Measurements from ENCODE around the gene IGF2BP1.
"Not testable (repeated sequence)": the region's sequence is repeated elsewhere in the genome, so short reads cannot be mapped to it uniquely, and the experiment has no call there.

Gene IGF2BP1

GRCh38 chr17:49055181-49055927 lies 58.2 kb downstream of the IGF2BP1 start:
- DNase-seq = no peak

GRCh38 chr17:49061524-49061943 lies 64.3 kb downstream of the IGF2BP1 start:
- DNase-seq = peak; percentile 9

DNA sequence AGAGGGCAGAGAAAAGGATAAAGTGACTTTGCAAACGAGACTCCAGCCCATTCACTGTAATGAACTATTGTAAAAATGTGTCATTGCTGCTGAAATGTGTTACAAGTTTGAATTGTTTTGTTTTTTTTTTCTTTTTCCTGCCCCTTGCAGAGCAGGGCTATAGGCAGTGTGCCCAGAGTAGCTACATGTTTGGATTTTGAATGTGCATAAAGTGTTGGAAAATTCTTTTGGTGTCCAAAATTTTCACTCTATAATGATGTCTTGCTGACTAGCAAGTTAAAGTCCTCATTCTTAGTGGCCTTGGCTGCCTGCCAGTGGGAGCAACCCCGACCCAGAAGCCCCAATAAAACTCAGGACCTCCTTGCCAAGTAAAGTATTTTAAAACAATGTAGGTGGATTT lies 66.5 kb downstream of the IGF2BP1 start:
- no peak for DNase-seq

DNA sequence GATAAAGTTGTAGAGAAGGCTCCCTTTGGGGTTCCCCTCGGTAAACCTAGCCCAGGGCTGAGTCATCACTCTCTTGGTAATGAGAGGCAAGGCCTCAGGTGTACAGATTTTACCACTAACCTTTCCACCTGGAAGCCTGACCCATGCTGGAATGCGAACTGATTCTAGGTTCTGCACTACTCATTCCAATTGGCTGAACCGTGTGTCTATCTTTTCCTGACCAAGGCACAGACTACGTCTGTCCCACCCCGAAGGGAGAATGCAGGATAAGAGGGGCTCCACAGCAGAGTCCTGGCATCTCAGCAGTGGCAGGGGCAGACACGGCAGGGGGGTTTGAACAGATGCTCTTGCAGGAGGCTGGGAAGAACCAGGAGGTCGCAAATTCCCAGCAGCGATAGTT lies 70.0 kb downstream of the IGF2BP1 start:
- DNase-seq = no peak

- DNase-seq = no peak
Measured at GRCh38 chr17:49069585-49070273, 72.5 kb downstream of the IGF2BP1 start.

- DNase-seq = no peak
Measured at GRCh38 chr17:49071106-49071505, 73.9 kb downstream of the IGF2BP1 start.

DNA sequence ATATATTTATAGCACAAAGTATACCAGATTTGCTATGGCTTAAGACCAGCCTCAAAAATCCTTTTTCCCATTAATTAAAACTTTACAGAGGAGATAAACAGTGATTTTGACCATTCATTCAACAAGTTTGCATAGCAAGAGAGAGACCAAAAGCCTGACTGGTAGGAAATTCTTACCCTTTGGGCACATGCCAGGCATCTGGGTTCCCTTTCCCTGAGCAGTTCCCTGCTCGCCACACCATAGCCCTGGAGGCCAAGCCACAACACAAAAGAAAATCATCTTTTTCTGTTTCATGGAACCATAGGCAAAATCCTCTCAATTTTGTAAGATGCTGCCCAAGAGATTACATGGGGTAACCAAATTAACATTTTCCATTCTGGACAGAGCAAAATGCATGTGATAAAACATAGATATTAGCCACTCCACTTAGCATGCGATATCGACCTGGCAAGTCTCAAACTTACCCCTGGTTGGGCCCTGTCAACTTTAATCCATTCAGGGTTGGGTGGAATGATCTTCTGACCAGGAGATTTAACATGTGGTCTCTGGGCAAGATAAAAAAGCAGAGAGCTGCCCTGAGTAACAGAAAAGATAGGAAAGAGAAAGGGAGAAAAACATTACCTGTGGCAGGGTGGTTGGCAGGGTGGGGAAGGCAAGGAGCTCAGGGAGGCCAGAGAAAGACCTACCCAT lies 77.8 kb downstream of the IGF2BP1 start:
- DNase-seq = no peak

- DNase-seq = peak; percentile 68
Measured at GRCh38 chr17:49076573-49077384, 79.6 kb downstream of the IGF2BP1 start.

- no peak for DNase-seq
Measured at GRCh38 chr17:49078248-49078647, 81.1 kb downstream of the IGF2BP1 start.

DNA sequence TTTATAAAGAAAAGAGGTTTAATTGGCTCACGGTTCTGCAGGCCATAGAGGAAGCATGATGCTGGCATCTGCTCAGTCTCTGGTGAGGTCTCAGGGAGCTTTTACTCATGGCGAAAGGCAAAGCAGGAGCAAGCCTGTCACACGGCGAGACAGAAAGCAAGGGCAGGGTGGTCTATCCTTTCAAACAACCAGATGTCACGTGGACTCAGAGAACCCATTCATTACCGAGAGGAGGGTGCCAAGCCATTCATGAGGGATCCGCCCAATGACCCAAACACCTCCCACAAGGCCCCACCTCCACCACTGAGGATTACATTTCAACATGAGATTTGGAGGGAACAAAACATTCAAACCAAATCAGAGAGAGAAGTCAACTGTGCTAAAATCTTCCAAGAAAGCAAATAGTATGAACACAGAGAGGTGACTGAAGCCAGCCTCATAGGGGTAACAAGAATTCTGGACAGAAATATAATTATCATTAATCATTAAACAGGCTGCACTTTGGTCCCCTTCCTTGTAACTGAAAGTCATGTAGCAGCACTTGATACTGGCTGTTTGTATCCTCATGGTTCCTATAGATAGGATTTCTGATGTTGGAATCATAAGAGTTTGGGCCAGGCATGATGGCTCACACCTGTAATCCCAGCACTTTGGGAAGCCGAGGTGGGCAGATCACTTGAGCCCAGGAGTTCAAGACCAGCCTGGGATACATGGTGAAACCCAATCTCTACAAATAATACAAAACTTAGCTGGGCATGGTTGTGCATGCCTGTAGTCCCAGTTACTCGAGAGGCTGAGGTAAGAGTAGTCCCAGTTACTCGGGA lies 82.9 kb downstream of the IGF2BP1 start:
- no peak for DNase-seq

GRCh38 chr17:49082231-49082630 lies 85.0 kb downstream of the IGF2BP1 start:
- no peak for DNase-seq

GRCh38 chr17:49085046-49085445 lies 87.9 kb downstream of the IGF2BP1 start:
- DNase-seq = not testable (repeated sequence)

DNA sequence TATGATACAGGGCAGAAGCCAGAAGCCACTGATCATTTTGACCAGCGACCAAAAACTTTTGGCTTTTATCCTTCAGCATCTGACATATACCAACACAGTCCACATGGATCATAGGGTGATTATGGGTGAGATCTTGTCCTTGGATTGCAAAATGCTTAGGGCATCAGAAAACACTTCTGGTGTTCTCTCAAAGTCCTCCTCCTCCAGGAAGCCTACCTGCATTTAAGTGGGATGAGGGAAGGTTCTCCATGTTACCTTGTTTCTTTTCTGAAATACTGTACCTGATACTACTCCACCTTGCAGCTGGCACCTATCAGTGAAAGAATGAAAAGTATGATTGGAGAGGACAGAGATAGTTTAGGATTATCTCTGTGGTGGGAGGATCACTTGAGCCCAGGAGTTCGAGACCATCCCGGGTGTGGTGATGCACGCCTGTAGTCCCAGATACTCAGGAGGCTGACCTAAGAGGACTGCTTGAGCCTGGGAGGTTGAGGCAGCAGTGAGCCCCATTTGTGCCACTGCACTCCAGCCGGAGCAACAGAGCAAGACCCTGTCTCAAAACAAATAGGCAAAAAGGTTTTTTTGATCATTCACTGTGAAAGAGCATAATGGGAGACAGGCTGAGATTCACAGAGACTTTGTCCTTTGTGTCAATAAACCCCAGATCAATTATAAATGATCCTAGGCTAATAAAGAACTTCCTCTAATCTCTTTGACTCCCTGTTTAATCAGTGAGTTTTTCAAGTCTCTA lies 88.6 kb downstream of the IGF2BP1 start:
- DNase-seq = no peak

DNA sequence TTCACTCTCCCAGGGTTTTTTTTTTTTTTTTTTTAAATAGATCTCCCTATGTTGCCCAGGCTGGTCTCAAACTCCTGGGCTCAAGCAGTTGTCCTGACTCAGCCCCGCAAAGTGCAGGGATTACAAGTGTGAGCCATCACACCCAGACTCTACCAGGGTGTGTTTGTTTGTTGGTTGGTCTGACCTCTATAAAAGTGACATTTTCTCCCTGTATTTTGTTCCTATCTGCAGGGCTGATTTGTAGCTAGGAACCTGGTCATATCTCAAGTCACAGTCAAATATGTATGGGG lies 89.1 kb downstream of the IGF2BP1 start:
- DNase-seq = no peak

DNA sequence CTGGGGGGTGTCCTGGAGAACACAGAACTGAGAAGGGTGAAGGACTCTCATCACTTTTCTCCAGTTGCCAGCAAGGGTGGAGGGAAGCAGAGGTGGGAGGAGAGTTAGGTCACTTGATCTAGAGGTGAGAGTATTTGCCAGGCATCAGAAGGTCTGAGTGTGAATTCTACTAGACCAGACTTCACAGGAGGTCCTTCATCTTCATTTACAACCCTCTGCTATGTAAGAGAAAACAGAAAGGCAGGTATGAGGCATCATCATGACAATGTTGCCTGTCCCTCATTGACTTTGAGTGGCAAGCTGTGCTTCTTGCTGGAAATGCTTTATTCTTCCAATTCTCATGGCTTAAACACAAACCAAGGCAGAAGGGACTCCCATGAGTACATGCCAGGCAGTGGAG lies 89.5 kb downstream of the IGF2BP1 start:
- DNase-seq = no peak

- no peak for DNase-seq
Measured at GRCh38 chr17:49089094-49089493, 91.9 kb downstream of the IGF2BP1 start.

GRCh38 chr17:49090878-49091594 lies 93.9 kb downstream of the IGF2BP1 start:
- no peak for DNase-seq

DNA sequence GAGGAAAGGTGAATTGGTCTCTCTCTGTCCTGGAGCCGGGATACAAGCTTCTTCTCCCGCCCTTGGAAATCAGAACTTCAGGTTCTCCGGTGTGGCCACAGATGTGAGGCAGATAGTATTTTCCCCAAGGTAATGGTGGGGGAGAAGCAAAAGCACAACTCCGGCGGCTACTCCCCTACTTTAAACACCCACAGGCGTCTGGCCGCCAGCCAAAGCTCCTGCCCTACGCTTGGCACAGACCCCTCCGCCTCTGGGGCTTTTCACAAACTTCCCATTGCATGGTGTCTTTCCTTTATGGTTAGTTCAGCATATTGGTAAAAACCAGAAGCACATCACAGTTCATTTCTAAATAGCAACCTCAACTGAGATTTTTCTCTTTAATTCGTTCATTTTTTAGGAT lies 95.9 kb downstream of the IGF2BP1 start:
- DNase-seq = no peak

DNA sequence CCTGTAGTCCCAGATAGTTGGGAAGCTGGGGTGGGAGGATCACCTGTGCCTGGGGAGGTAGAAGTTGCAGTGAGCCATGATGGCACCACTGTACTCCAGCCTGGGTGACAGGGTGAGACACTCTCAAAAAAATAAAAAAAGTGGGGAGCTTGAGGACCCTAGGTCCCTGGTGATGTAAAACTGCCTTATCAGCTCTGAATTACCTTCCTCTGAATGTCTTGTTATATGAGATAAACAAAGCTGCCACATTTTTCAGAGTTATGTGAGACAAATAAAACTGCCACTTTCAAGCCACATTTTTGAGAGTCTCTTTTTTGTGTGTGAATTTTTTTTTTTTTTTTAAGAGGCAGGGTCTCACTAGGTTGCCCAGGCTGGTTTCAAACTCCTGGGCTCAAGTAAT lies 103.4 kb downstream of the IGF2BP1 start:
- no peak for DNase-seq

DNA sequence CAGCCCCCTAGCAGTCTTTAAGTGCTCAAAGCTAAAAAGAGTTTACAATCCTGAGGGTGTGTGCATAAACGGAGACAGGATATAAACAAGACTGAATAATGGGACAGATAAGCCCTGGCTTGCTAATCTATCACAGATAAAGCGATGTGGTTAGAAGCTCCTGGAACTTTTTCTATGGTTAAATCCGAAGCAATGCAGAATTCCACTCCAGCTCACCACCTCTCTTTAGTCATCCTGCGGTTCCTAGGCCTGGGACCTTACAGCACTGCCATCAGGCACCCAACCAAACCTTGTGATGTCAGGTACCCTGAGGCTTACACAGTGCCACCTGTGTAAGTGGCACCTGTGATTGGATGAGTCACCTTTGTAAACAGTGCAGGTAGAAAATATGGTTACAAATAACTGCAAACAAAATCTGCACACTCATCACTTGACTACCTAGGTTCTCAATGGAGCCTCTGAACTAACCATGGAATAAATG lies 103.9 kb downstream of the IGF2BP1 start:
- DNase-seq = no peak

DNA sequence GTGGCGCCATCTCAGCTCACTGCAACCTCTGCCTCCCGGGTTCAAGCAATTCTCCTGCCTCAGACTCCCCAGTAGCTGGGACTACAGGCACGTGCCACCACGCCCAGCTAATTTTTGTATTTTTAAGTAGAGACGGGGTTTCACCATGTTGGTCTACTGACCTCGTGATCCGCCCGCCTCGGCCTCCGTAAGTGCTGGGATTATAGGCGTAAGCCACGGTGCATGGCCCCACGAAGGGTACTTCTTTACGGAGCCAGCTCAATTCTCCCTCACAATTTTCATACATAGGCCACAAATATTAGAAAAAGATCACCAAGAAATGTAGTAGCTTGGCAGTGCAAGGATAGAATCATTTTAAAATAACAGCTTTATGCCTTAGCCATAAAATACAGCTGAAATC lies 106.2 kb downstream of the IGF2BP1 start:
- not testable (repeated sequence) for DNase-seq
